Measurements from ENCODE around the gene XXYLT1.

XXYLT1 gene

GRCh38 chr3:195160908-195161434 lies 110.0 kb downstream of the XXYLT1 start:
- TF ChIP-seq CTCF (IDR thresholded peaks at IDR 0.05; ENCODE audit: insufficient read depth, low read length, poor library complexity, severe bottlenecking), result no peak
- Histone ChIP-seq H3K36me3 (ENCODE audit: control insufficient read depth, insufficient read depth, low read length) (no peaks in the 10 kb centered on the region), H3K4me3 (replicated peaks; ENCODE audit: low read depth, low read length) (no peak overlapping the region), H3K27me3 (replicated peaks; ENCODE audit: control insufficient read depth, insufficient read depth, low read length) (no peaks in the 10 kb centered on the region)
- DNase-seq (ENCODE audit: extremely low read depth, insufficient read length), result no peak

GRCh38 chr3:195160257-195160898 lies 110.6 kb downstream of the XXYLT1 start:
- H3K27me3 ChIP-seq (replicated peaks; ENCODE audit: control insufficient read depth, insufficient read depth, low read length), result no peaks in the 10 kb centered on the region
- H3K36me3 ChIP-seq (ENCODE audit: control insufficient read depth, insufficient read depth, low read length), result no peaks in the 10 kb centered on the region
- no peak for DNase-seq (ENCODE audit: extremely low read depth, insufficient read length)
- no peak overlapping the region for H3K4me3 ChIP-seq (replicated peaks; ENCODE audit: low read depth, low read length)
- no peak for TF ChIP-seq CTCF (IDR thresholded peaks at IDR 0.05; ENCODE audit: insufficient read depth, low read length, poor library complexity, severe bottlenecking)

- no peak for DNase-seq (ENCODE audit: extremely low read depth, insufficient read length)
- H3K36me3 ChIP-seq (ENCODE audit: control insufficient read depth, insufficient read depth, low read length), result no peaks in the 10 kb centered on the region
- no peak overlapping the region for H3K4me3 ChIP-seq (replicated peaks; ENCODE audit: low read depth, low read length)
- TF ChIP-seq CTCF (IDR thresholded peaks at IDR 0.05; ENCODE audit: insufficient read depth, low read length, poor library complexity, severe bottlenecking), result no peak
- H3K27me3 ChIP-seq (replicated peaks; ENCODE audit: control insufficient read depth, insufficient read depth, low read length), result no peaks in the 10 kb centered on the region
Measured at GRCh38 chr3:195159814-195160165, 111.2 kb downstream of the XXYLT1 start.

GRCh38 chr3:195159117-195159813 lies 111.7 kb downstream of the XXYLT1 start:
- H3K27me3 ChIP-seq (replicated peaks; ENCODE audit: control insufficient read depth, insufficient read depth, low read length), result no peaks in the 10 kb centered on the region
- H3K36me3 ChIP-seq (ENCODE audit: control insufficient read depth, insufficient read depth, low read length), result no peaks in the 10 kb centered on the region
- no peak for TF ChIP-seq CTCF (IDR thresholded peaks at IDR 0.05; ENCODE audit: insufficient read depth, low read length, poor library complexity, severe bottlenecking)
- H3K4me3 ChIP-seq (replicated peaks; ENCODE audit: low read depth, low read length), result no peak overlapping the region
- DNase-seq (ENCODE audit: extremely low read depth, insufficient read length), result no peak

- TF ChIP-seq CTCF (IDR thresholded peaks at IDR 0.05; ENCODE audit: insufficient read depth, low read length, poor library complexity, severe bottlenecking), result no peak
- H3K4me3 ChIP-seq (replicated peaks; ENCODE audit: low read depth, low read length), result no peak overlapping the region
- H3K27me3 ChIP-seq (replicated peaks; ENCODE audit: control insufficient read depth, insufficient read depth, low read length), result no peaks in the 10 kb centered on the region
- no peak for DNase-seq (ENCODE audit: extremely low read depth, insufficient read length)
- peaks cover 1% of the 10 kb centered on the region; the same call in 1 of the 2 replicates for H3K36me3 ChIP-seq (ENCODE audit: control insufficient read depth, insufficient read depth, low read length)
Measured at GRCh38 chr3:195156286-195156890, 114.6 kb downstream of the XXYLT1 start.
